Caco-2 (cell line): ENCODE data around the gene PSD2. TPM values are rescaled to one million over a fixed set of nuclear protein-coding genes. Genes with fewer than 3 reads are reported as not detected.

Experiments
- BruUV-seq: library from RNA; stranded (reverse); fragments of 400-500 nt; replicated peaks from 2 replicates; lab custom pipeline; 2021; lab: Mats Ljungman, UMichigan
- CTCF ChIA-PET: fragments of 300-600 bp; sonication (Branson Sonifier 250); formaldehyde crosslinking; loops from one replicate; lab custom pipeline; 2022; ENCODE audit warnings: antibody characterized with exemption; lab: Charles Lee
- POLR2A ChIA-PET: fragments of 300-600 bp; sonication (Branson Sonifier 250); formaldehyde crosslinking; loops from one replicate; lab custom pipeline; 2022; ENCODE audit warnings: antibody characterized with exemption; lab: Charles Lee
- DNase-seq, 2 experiments: peaks; one replicate each; pipeline versions ENCODE4 v3.0.0 to v3.0.0-alpha.2; 2020 to 2022
- H3K27me3 ChIP-seq: replicated peaks from 2 replicates; pipeline ENCODE4 v1.6.0; 2011; ENCODE audit warnings: low read length; ENCODE audit not compliant: control insufficient read depth, insufficient read depth
- H3K36me3 ChIP-seq: 2 replicates; pipeline ENCODE4 v1.5.1; 2011; ENCODE audit warnings: low read length; ENCODE audit not compliant: control insufficient read depth, insufficient read depth
- H3K4me1 ChIP-seq: fragments of 250-450 bp; sonication (Bioruptor Pico); 2 replicates; pipeline ENCODE4 v1.5.1; 2020; ENCODE audit warnings: mild to moderate bottlenecking
- H3K4me3 ChIP-seq: 2 replicates; pipeline ENCODE4 v1.5.1; 2011; ENCODE audit warnings: low read depth, mild to moderate bottlenecking, control low read depth, low read length
- H3K9me3 ChIP-seq: fragments of 250-450 bp; sonication (Bioruptor Pico); 2 replicates; pipeline ENCODE4 v1.5.1; 2020; ENCODE audit warnings: mild to moderate bottlenecking, moderate library complexity
- H3K27ac Mint-ChIP-seq: one replicate; pipeline ENCODE4 v1.8.0; 2022; ENCODE audit warnings: mixed read lengths; ENCODE audit not compliant: unreplicated experiment
- H3K27me3 Mint-ChIP-seq: one replicate; pipeline ENCODE4 v1.8.0; 2022; ENCODE audit warnings: mixed read lengths; ENCODE audit not compliant: insufficient read depth, unreplicated experiment
- H3K36me3 Mint-ChIP-seq: one replicate; pipeline ENCODE4 v1.8.0; 2022; ENCODE audit warnings: mild to moderate bottlenecking, mixed read lengths; ENCODE audit not compliant: insufficient read depth, unreplicated experiment
- H3K4me1 Mint-ChIP-seq: one replicate; pipeline ENCODE4 v1.8.0; 2022; ENCODE audit warnings: low read depth, mixed read lengths; ENCODE audit not compliant: unreplicated experiment
- H3K4me3 Mint-ChIP-seq: one replicate; pipeline ENCODE4 v1.8.0; 2022; ENCODE audit warnings: mild to moderate bottlenecking, moderate library complexity, mixed read lengths; ENCODE audit not compliant: unreplicated experiment
- H3K9me3 Mint-ChIP-seq: one replicate; pipeline ENCODE4 v1.8.0; 2022; ENCODE audit warnings: mixed read lengths; ENCODE audit not compliant: unreplicated experiment
- intact Hi-C: fragments of 100-400 bp; cut with micrococcal nuclease; formaldehyde crosslinking; loops from one replicate; pipeline ENCODE4 v1.10.0; 2022; ENCODE audit not compliant: unreplicated experiment
- total RNA-seq: library from RNA; stranded (reverse); gene quantifications from 2 replicates; pipeline ENCODE4 v1.2.3, GENCODE V29; 2022
- TF ChIP-seq, protein P1 (sequence below), 2 experiments: fragments of 200-600 bp in 1 of 2; IDR thresholded peaks; 1 replicate in 1 of 2; 2 replicates in 1 of 2; pipeline versions ENCODE4 v1.5.1 to v1.8.0; 2011 to 2022; ENCODE audit warnings: antibody characterized with exemption in 1 of 2, control low read depth in 1 of 2, inconsistent platforms in 1 of 2, low read depth in 1 of 2, low read length in 1 of 2, mild to moderate bottlenecking in 1 of 2, moderate library complexity in 1 of 2; ENCODE audit not compliant: insufficient read depth in 1 of 2, severe bottlenecking in 1 of 2, unreplicated experiment in 1 of 2

PSD2 gene
- total RNA-seq, 1 experiment from 2014 or later: 0.09 TPM

DNA sequence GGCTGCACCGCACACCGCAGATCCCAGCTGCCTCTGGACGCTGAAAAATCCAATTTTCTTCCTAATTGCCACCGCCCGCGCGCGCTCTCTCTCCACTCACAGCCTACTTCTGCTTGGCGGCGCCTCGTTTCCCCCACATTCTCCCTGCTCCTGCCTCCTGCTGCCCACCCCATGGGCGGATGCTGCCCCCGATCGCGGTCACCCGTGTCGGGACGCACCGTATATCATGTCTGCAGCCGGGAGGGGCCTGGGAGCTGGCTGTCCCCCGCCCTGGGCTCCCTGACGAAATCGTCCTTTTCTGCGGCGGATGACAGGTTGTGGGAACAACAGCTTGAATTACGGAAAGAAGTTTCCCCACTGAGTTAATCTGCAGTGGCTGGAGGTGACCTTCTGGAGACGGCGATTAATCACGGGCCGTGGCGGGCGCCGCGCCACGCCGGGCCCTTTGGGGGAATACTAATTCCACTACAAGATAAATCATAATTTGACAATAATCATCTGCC, 36.3 kb upstream of the PSD2 start:
- intact Hi-C loops: no loop called here
- Mint-ChIP-seq H3K27me3 (no peaks in the 10 kb centered on the region), H3K27ac (no peak overlapping the region), H3K36me3 (no peaks in the 10 kb centered on the region), H3K9me3 (no peaks in the 10 kb centered on the region), H3K4me1 (peaks cover 22% of the 10 kb centered on the region), H3K4me3 (no peak overlapping the region)
- ChIA-PET CTCF (interaction anchor here (0.6 to 1.6 kb wide), 3 partner anchors 123 to 756 kb away, joined by 3 to 4 read pairs (median 3); no protein-coding TSS in a partner anchor), POLR2A (no interaction called here)
- 0 out of 2 replicates have a peak, but pooled peaks cover 13% of the 10 kb centered on the region for H3K4me1 ChIP-seq
- no peak overlapping the region for H3K4me3 ChIP-seq
- H3K36me3 ChIP-seq: no peaks in the 10 kb centered on the region
- TF ChIP-seq, protein P1, sequence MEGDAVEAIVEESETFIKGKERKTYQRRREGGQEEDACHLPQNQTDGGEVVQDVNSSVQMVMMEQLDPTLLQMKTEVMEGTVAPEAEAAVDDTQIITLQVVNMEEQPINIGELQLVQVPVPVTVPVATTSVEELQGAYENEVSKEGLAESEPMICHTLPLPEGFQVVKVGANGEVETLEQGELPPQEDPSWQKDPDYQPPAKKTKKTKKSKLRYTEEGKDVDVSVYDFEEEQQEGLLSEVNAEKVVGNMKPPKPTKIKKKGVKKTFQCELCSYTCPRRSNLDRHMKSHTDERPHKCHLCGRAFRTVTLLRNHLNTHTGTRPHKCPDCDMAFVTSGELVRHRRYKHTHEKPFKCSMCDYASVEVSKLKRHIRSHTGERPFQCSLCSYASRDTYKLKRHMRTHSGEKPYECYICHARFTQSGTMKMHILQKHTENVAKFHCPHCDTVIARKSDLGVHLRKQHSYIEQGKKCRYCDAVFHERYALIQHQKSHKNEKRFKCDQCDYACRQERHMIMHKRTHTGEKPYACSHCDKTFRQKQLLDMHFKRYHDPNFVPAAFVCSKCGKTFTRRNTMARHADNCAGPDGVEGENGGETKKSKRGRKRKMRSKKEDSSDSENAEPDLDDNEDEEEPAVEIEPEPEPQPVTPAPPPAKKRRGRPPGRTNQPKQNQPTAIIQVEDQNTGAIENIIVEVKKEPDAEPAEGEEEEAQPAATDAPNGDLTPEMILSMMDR (IDR thresholded peaks at IDR 0.05; ENCODE audit: insufficient read depth in 1 of 2, low read depth in 1 of 2, low read length in 1 of 2, severe bottlenecking in 1 of 2, unreplicated experiment in 1 of 2): no peak
- no TSS peak for BruUV-seq
- H3K27me3 ChIP-seq: no peaks in the 10 kb centered on the region
- no peak for DNase-seq
- H3K9me3 ChIP-seq: no peaks in the 10 kb centered on the region

DNA sequence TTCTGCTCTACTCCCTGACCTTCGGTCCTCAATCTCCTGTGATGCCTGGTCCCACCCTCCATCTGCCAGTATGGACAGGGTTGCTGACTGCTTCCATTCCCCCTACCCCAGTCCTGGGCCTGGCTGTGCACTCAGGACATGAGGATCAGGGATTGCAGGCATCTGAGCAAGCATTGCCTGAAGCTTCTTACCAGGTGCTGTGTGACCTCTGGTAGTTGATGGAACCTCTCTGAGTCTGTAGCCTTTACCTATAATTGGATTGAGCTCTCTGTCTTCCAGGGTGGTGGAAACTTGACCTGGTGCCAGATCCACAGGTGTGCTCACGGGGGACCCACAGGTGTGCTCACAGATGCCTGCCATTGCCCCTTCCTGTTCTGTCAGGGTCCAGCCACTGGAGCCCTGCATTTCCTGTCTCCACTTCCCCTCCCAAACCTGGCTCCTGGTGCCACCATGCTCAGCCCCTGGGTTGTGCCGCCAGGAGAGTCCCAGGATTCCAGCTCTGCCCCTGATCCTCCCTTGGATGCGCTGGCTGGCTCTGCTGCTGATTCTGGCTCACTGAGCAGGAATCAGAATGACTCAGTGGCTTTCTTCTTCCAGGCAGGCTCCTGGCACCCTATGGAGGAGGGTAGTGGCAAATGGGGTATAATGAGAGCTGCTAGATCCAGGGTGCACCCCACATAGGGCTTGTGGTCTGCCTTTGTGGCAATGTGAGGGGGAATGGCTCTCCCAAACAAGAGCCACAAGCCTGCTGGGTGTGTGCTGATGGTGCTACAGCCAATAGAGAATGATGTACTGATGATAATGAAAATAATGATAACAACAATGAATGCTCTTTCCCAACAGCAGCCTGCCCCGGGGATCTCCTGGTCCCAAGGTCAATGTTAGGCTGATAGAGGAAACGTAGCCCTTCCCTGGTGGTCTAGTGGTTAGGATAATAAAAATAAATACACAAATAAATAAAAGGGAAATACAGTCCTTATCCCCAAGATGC, 35.2 kb upstream of the PSD2 start:
- Mint-ChIP-seq H3K36me3 (no peaks in the 10 kb centered on the region), H3K27me3 (no peaks in the 10 kb centered on the region), H3K9me3 (no peaks in the 10 kb centered on the region), H3K4me3 (no peak overlapping the region), H3K27ac (no peak overlapping the region), H3K4me1 (peaks cover 19% of the 10 kb centered on the region)
- 0 out of 2 replicates have a peak, but pooled peaks cover 13% of the 10 kb centered on the region for H3K4me1 ChIP-seq
- H3K9me3 ChIP-seq: no peaks in the 10 kb centered on the region
- ChIA-PET POLR2A (no interaction called here), CTCF (no interaction called here)
- TF ChIP-seq, protein P1 (IDR thresholded peaks at IDR 0.05; ENCODE audit: insufficient read depth in 1 of 2, low read depth in 1 of 2, low read length in 1 of 2, severe bottlenecking in 1 of 2, unreplicated experiment in 1 of 2): no peak
- H3K36me3 ChIP-seq: no peaks in the 10 kb centered on the region
- intact Hi-C loops: no loop called here
- no peaks in the 10 kb centered on the region for H3K27me3 ChIP-seq
- H3K4me3 ChIP-seq: no peak overlapping the region
- no peak for DNase-seq
- no TSS peak for BruUV-seq

DNA sequence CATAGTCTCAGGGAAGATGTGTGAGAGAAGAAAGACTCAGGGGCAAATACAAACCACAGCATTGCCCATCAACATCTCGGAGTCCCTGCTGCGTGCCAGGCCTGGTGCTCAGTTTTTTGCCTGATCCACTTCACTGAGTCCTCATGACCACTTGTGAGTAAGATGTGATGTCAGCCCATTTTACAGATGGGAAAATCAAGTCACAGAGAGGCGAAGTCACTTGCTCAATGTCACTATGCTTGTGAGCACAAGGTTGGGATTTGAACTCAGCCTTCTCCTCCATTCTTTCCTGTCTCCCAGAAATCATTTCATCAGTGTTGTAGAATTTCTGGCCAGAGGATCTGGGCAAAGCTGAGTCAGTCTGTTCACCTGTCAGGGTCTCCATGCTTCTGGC, 34.6 kb upstream of the PSD2 start:
- Histone ChIP-seq H3K36me3 (no peaks in the 10 kb centered on the region), H3K9me3 (no peaks in the 10 kb centered on the region), H3K27me3 (no peaks in the 10 kb centered on the region), H3K4me1 (peaks cover 16% of the 10 kb centered on the region; the same call in 1 of the 2 replicates), H3K4me3 (no peak overlapping the region)
- TF ChIP-seq, protein P1 (IDR thresholded peaks at IDR 0.05; ENCODE audit: insufficient read depth in 1 of 2, low read depth in 1 of 2, low read length in 1 of 2, severe bottlenecking in 1 of 2, unreplicated experiment in 1 of 2): no peak
- intact Hi-C loops: no loop called here
- H3K36me3 Mint-ChIP-seq: no peaks in the 10 kb centered on the region
- no peak for DNase-seq
- no TSS peak for BruUV-seq
- ChIA-PET CTCF (no interaction called here), POLR2A (no interaction called here)
- no peak overlapping the region for H3K4me3 Mint-ChIP-seq
- H3K27me3 Mint-ChIP-seq: no peaks in the 10 kb centered on the region
- peaks cover 14% of the 10 kb centered on the region for H3K4me1 Mint-ChIP-seq
- no peak overlapping the region for H3K27ac Mint-ChIP-seq
- no peaks in the 10 kb centered on the region for H3K9me3 Mint-ChIP-seq
